Lower leg skin (tissue), 3 donors: ENCODE measurements around the gene SCAPER.
"Not testable (repeated sequence)": the region's sequence is repeated elsewhere in the genome, so short reads cannot be mapped to it uniquely, and the experiment has no call there.

ENCODE experiments used
- CTCF ChIP-seq, 3 donors: fragments of 450-650 bp; IDR thresholded peaks; one replicate each; pipeline ENCODE4 v1.5.1; 2016; ENCODE audit warnings: antibody characterized with exemption in 3 of 3, mild to moderate bottlenecking in 3 of 3, moderate library complexity in 2 of 3
- POLR2A ChIP-seq, 2 donors: fragments of 450-650 bp; IDR thresholded peaks; one replicate each; pipeline ENCODE4 v1.6.1; 2016 to 2017; ENCODE audit warnings: antibody characterized with exemption in 2 of 2, mild to moderate bottlenecking in 1 of 2, moderate library complexity in 1 of 2

GRCh38 chr15:76692546-76692945 is 212.6 kb downstream of the SCAPER start:
- TF ChIP-seq CTCF, POLR2A (IDR thresholded peaks at IDR 0.05): not testable (repeated sequence)
